HG02884 (cell line): ENCODE results near the gene SLC25A45.

Source experiments
- ATAC-seq: cut with Tn5 transposase; IDR thresholded peaks from one replicate; pipeline ENCODE4 v1.9.1; 2021; ENCODE audit warnings: mild to moderate bottlenecking, moderate library complexity; ENCODE audit not compliant: unreplicated experiment

SLC25A45 gene

GRCh38 chr11:65389294-65389980 is 7.0 kb upstream of the SLC25A45 start:
- no peak for ATAC-seq

GRCh38 chr11:65388731-65389130 is 6.3 kb upstream of the SLC25A45 start:
- no peak for ATAC-seq

GRCh38 chr11:65386307-65387140 is 4.1 kb upstream of the SLC25A45 start, which contains the start of gene FRMD8:
TSS of gene FRMD8 (plus strand) at chr11:65386637. CDS start at chr11:65387037, 400 bp downstream.
- no peak for ATAC-seq

GRCh38 chr11:65384301-65384889 is 1.9 kb upstream of the SLC25A45 start:
- no peak for ATAC-seq

- ATAC-seq = no peak
These were observed 1.3 kb upstream of the SLC25A45 start for GRCh38 chr11:65383778-65384177.

GRCh38 chr11:65382804-65383368 is 440 bp upstream of the SLC25A45 start:
- no peak for ATAC-seq

GRCh38 chr11:65381716-65382032 is 772 bp downstream of the SLC25A45 start:
- no peak for ATAC-seq

GRCh38 chr11:65380460-65381119 is 1.9 kb downstream of the SLC25A45 start:
- ATAC-seq = no peak

- no peak for ATAC-seq
These were observed 2.6 kb downstream of the SLC25A45 start for GRCh38 chr11:65379698-65380459.

- no peak for ATAC-seq
These were observed 3.4 kb downstream of the SLC25A45 start for GRCh38 chr11:65378928-65379638.

- no peak for ATAC-seq
These were observed 4.1 kb downstream of the SLC25A45 start for GRCh38 chr11:65378208-65378927.

GRCh38 chr11:65377777-65378176 is 4.7 kb downstream of the SLC25A45 start:
- no peak for ATAC-seq

- no peak for ATAC-seq
These were observed 5.4 kb downstream of the SLC25A45 start for GRCh38 chr11:65377036-65377435.

GRCh38 chr11:65376138-65376713 is 6.2 kb downstream of the SLC25A45 start:
- ATAC-seq = no peak

GRCh38 chr11:65375012-65375411 is 7.4 kb downstream of the SLC25A45 start:
- no peak for ATAC-seq

- ATAC-seq = no peak
These were observed 8.4 kb downstream of the SLC25A45 start for GRCh38 chr11:65373839-65374580.

- no peak for ATAC-seq
These were observed 11.8 kb downstream of the SLC25A45 start for GRCh38 chr11:65370659-65371049.

GRCh38 chr11:65366340-65366773 is 16.1 kb downstream of the SLC25A45 start:
- ATAC-seq = no peak
